Breast epithelium (tissue), 3 donors: ENCODE results near the gene GLIPR2.

Experiments
- POLR2AphosphoS5 ChIP-seq, 3 donors: sonication (generic); formaldehyde crosslinking; IDR thresholded peaks; one replicate each; pipeline ENCODE4 v1.6.1; 2017; ENCODE audit warnings: antibody characterized with exemption in 3 of 3
- TF ChIP-seq, protein P1 (sequence below), 3 donors: fragments of 450-650 bp; IDR thresholded peaks; one replicate each; pipeline ENCODE4 v1.5.1; 2016 to 2017; ENCODE audit warnings: antibody characterized with exemption in 3 of 3, mild to moderate bottlenecking in 3 of 3, moderate library complexity in 3 of 3

DNA sequence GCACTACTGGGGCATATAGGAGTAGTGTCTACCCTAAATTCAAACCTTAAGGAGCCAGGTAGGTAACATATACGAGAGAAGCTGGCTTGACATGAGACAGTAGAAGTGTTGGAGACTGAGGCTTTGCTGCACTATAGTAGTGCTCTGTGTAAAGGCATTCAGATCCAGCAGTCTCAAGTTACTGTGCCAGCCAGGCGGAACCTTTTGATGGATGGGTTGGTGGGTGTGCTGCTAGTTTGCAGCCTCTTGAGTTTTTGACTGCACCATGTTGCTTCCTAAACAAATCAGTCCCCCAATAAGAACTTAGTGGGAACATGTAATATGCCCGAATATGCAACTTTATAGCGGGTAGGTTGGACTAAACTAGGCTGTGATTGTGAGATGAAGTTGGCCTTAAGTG lies 55.7 kb downstream of the GLIPR2 start:
- TF ChIP-seq, protein P1, sequence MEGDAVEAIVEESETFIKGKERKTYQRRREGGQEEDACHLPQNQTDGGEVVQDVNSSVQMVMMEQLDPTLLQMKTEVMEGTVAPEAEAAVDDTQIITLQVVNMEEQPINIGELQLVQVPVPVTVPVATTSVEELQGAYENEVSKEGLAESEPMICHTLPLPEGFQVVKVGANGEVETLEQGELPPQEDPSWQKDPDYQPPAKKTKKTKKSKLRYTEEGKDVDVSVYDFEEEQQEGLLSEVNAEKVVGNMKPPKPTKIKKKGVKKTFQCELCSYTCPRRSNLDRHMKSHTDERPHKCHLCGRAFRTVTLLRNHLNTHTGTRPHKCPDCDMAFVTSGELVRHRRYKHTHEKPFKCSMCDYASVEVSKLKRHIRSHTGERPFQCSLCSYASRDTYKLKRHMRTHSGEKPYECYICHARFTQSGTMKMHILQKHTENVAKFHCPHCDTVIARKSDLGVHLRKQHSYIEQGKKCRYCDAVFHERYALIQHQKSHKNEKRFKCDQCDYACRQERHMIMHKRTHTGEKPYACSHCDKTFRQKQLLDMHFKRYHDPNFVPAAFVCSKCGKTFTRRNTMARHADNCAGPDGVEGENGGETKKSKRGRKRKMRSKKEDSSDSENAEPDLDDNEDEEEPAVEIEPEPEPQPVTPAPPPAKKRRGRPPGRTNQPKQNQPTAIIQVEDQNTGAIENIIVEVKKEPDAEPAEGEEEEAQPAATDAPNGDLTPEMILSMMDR (IDR thresholded peaks at IDR 0.05) = no peak
- TF ChIP-seq POLR2AphosphoS5 (IDR thresholded peaks at IDR 0.05) = no peak
